Adrenal gland (tissue), 12 donors: ENCODE data around the gene TMEM175. TPM values are rescaled to one million over a fixed set of nuclear protein-coding genes. Genes with fewer than 3 reads are reported as not detected.
A peak's percentile ranks its signal among the peaks of the same experiment; 100 is the strongest.

Source experiments
- DNase-seq, 7 donors: peaks; one replicate each; pipeline ENCODE4 v3.0.0-alpha.2; 2019 to 2020
- H3K27ac ChIP-seq, 5 donors: fragments of 200-600 bp; sonication (generic) in 4 of 5; 1 replicate in 3 of 5; 2 replicates in 2 of 5; pipeline versions ENCODE4 v1.5.1 to v1.8.0; 2016 to 2020; ENCODE audit warnings: mild to moderate bottlenecking in 1 of 5
- H3K27me3 ChIP-seq: fragments of 200-600 bp; 2 replicates; pipeline ENCODE4 v1.8.0; 2021
- H3K36me3 ChIP-seq, 2 donors: fragments of 200-600 bp; replicated peaks in 1 of 2; 1 replicate in 1 of 2; 2 replicates in 1 of 2; pipeline versions ENCODE4 v1.5.1 to v1.8.0; 2018 to 2022
- H3K4me1 ChIP-seq, 2 donors: fragments of 200-600 bp; replicated peaks in 1 of 2; 1 replicate in 1 of 2; 2 replicates in 1 of 2; pipeline versions ENCODE4 v1.5.1 to v1.8.0; 2018 to 2021
- H3K4me3 ChIP-seq, 4 donors: fragments of 200-600 bp; sonication (generic) in 3 of 4; one replicate each; pipeline ENCODE4 v1.5.1; 2016 to 2018
- H3K9me3 ChIP-seq, 3 donors: fragments of 200-600 bp; sonication (generic) in 1 of 3; replicated peaks in 1 of 3; 1 replicate in 2 of 3; 2 replicates in 1 of 3; pipeline versions ENCODE4 v1.5.1 to v1.8.0; 2016 to 2021
- CTCF ChIP-seq, 6 experiments: fragments of 450-650 bp in 4 of 6; fragments of 200-600 bp in 2 of 6; sonication (generic) in 1 of 6; IDR thresholded peaks; 1 replicate in 5 of 6; 2 replicates in 1 of 6; pipeline versions ENCODE4 v1.5.1 to v1.8.0; 2016 to 2021; ENCODE audit warnings: antibody characterized with exemption in 6 of 6, mild to moderate bottlenecking in 2 of 6, moderate library complexity in 1 of 6
- POLR2A ChIP-seq, 2 donors: fragments of 450-650 bp; IDR thresholded peaks; one replicate each; pipeline ENCODE4 v1.6.1; 2017; ENCODE audit warnings: antibody characterized with exemption in 2 of 2, mild to moderate bottlenecking in 2 of 2, moderate library complexity in 1 of 2
- WGBS, 4 donors: extraction: QIAGEN DNeasy Blood & Tissue Kit in 2 of 4; methylation state at CpG; one replicate each; pipeline versions ENCODE4 v1.1.5 to v1.1.7; 2013 to 2017; 5-methylcytosine and 5-hydroxymethylcytosine counted together
- intact Hi-C, 2 donors: fragments of 100-400 bp; cut with DNase I; formaldehyde crosslinking; loops; one replicate each; pipeline versions ENCODE4 v1.14.1 to v1.15.0; 2022 to 2023
- polyA plus RNA-seq, 3 donors: library from polyadenylated mRNA; stranded (reverse); fragments of 200-250 nt in 2 of 3; fragments of 350-450 nt in 1 of 3; fragmentation: Illumina TruSeq in 1 of 3; extraction: RNeasy Lipid Tissue Mini Kit (QIAGEN cat#74804) in 1 of 3; gene quantifications; one replicate each; pipeline ENCODE4 v1.2.3, GENCODE V29; 2013 to 2014
- total RNA-seq, 9 donors: library from RNA; depleted of rRNA in 4 of 9; stranded (reverse); fragments of >200 nt in 4 of 9; fragments of 120-200 nt in 1 of 9; fragmentation: NEBNext Ultra II Directional in 1 of 9; extraction: Animal tissue kit (Norgen Biotek cat#: 25700) in 1 of 9; gene quantifications; one replicate each; pipeline versions ENCODE4 v1.1.0 to v1.2.4, GENCODE V29; 2013 to 2023
- donor health status: healthy with polysubstance abuse.
- donor health status: Bipolar disorder and iron deficiency.
- donor health status: DM: yes; HTN: yes; CAD: no.
- donor health status: DM: no; HTN: no; CAD: no.
- donor health status: DM: no; HTN: no; CAD: no.
- donor health status: DM: yes; HTN: yes; CAD: no.

Gene TMEM175
- total and polyA plus RNA-seq, 12 donors = 20.2 to 142 (median 47.9) TPM

GRCh38 chr4:960140-960635 is 27.9 kb downstream of the TMEM175 start:
- peak in 1 of 7 donors; percentile 12 for DNase-seq
- 81 to 94% (median 89%) methylated on average over 12 to 16 of the region's 16 CpGs for WGBS, 4 donors
- no peak overlapping the region for H3K27ac ChIP-seq

GRCh38 chr4:960636-961350 is 28.5 kb downstream of the TMEM175 start:
- no peaks in the 10 kb centered on the region for H3K27me3 ChIP-seq
- intact Hi-C loops = no loop called here
- peaks cover 0 to 11% of the 10 kb centered on the region in 2 donors for H3K36me3 ChIP-seq
- DNase-seq = no peak
- H3K27ac ChIP-seq = no peak overlapping the region
- H3K4me1 ChIP-seq = no peaks in the 10 kb centered on the region
- H3K4me3 ChIP-seq = no peak overlapping the region
- no peaks in the 10 kb centered on the region for H3K9me3 ChIP-seq
- 81 to 93% (median 88%) methylated on average over 8 to 35 of the region's 35 CpGs for WGBS, 4 donors
- TF ChIP-seq POLR2A (IDR thresholded peaks at IDR 0.05) (no peak), CTCF (IDR thresholded peaks at IDR 0.05) (no peak)

More at GRCh38 chr4:960140-960635, 27.9 kb downstream of the TMEM175 start:
- TF ChIP-seq CTCF (IDR thresholded peaks at IDR 0.05) = no peak
- TF ChIP-seq POLR2A (IDR thresholded peaks at IDR 0.05) = no peak
- no peaks in the 10 kb centered on the region for H3K27me3 ChIP-seq
- peaks cover 0 to 11% of the 10 kb centered on the region in 2 donors for H3K36me3 ChIP-seq
- H3K4me1 ChIP-seq = no peaks in the 10 kb centered on the region
- intact Hi-C loops = no loop called here
- H3K9me3 ChIP-seq = no peaks in the 10 kb centered on the region
- H3K4me3 ChIP-seq = no peak overlapping the region

GRCh38 chr4:961351-962230 is 29.3 kb downstream of the TMEM175 start:
- no peaks in the 10 kb centered on the region for H3K4me1 ChIP-seq
- peaks cover 0 to 15% of the 10 kb centered on the region in 2 donors for H3K36me3 ChIP-seq
- no peak overlapping the region for H3K4me3 ChIP-seq
- no peak for DNase-seq
- intact Hi-C loops = no loop called here
- 90 to 93% (median 91%) methylated on average over 9 to 52 of the region's 52 CpGs for WGBS, 4 donors
- H3K27ac ChIP-seq = no peak overlapping the region
- H3K9me3 ChIP-seq = no peaks in the 10 kb centered on the region
- no peaks in the 10 kb centered on the region for H3K27me3 ChIP-seq
- TF ChIP-seq POLR2A (IDR thresholded peaks at IDR 0.05) = no peak
- TF ChIP-seq CTCF (IDR thresholded peaks at IDR 0.05) = no peak
